CD4-positive, alpha-beta T cell treated with Interleukin-15 for 4 hours (primary cell): ENCODE results near the gene AP5S1.

ENCODE experiments used
- DNase-seq: peaks from one replicate; pipeline ENCODE4 v3.0.0-alpha.2; 2020; ENCODE audit warnings: low spot score

AP5S1 gene

DNA sequence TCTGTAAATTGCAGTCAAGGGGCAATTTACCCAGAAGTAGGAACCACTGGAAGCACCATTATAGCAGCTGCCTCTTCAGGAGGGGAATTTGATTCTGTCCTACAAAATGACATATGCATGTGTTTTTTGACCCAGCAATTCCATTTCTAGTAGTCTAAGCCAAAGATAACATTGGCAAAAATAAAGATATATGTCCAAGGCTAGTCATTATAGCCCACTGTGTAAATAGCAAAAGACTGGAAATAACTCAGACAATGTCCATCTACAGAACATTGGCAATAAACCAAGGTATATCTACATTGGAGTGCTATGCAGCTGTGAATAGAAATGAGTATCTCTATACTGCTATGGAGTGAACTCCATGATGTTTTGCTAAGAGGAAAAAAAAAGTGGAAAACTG lies 56.3 kb downstream of the AP5S1 start:
- no peak for DNase-seq
